ENCODE measurements around the gene STAMBP. TPM values are rescaled to one million over a fixed set of nuclear protein-coding genes. Genes with fewer than 3 reads are reported as not detected.
"Not testable (repeated sequence)": the region's sequence is repeated elsewhere in the genome, so short reads cannot be mapped to it uniquely, and the experiment has no call there.

Gene STAMBP
- total RNA-seq, 2 donors from 2014 or later = 59.5 to 152 TPM

- Mint-ChIP-seq H3K27me3 (no peaks in the 10 kb centered on the region), H3K27ac (peak overlapping the region; percentile 10), H3K4me3 (no peak overlapping the region), H3K4me1 (peaks cover 5% of the 10 kb centered on the region), H3K9me3 (no peaks in the 10 kb centered on the region), H3K36me3 (ENCODE audit: low read depth) (peaks cover 55% of the 10 kb centered on the region)
- ATAC-seq (replicated peaks) = no peak
Observed at GRCh38 chr2:73850009-73850408, 21.2 kb downstream of the STAMBP start.

GRCh38 chr2:73851274-73851673 lies 22.5 kb downstream of the STAMBP start:
- no peak overlapping the region for H3K27ac Mint-ChIP-seq
- H3K36me3 Mint-ChIP-seq (ENCODE audit: low read depth) = peaks cover 42% of the 10 kb centered on the region
- no peak for ATAC-seq (replicated peaks)
- H3K9me3 Mint-ChIP-seq = no peaks in the 10 kb centered on the region
- H3K27me3 Mint-ChIP-seq = no peaks in the 10 kb centered on the region
- H3K4me1 Mint-ChIP-seq = peaks cover 13% of the 10 kb centered on the region
- H3K4me3 Mint-ChIP-seq = no peak overlapping the region

DNA sequence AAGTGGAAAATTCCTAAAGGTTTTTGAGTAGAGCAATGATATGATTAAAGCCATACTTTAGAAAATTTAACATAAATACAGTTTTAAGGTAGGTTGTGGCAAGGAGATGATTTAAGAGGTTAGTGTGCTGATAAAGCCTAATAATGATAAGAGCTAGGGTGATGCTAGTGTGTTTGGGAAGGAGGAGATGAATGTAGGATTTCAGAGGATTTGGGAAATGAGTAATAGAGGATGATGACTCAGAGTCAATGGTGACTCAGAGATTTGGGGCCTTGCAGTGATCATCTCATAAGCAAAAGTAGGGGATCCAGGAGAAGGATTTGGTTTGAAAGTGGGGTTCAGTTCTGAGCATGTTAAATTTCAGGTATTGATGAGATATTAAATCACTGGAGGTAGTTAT lies 23.3 kb downstream of the STAMBP start:
- H3K4me3 Mint-ChIP-seq = no peak overlapping the region

DNA sequence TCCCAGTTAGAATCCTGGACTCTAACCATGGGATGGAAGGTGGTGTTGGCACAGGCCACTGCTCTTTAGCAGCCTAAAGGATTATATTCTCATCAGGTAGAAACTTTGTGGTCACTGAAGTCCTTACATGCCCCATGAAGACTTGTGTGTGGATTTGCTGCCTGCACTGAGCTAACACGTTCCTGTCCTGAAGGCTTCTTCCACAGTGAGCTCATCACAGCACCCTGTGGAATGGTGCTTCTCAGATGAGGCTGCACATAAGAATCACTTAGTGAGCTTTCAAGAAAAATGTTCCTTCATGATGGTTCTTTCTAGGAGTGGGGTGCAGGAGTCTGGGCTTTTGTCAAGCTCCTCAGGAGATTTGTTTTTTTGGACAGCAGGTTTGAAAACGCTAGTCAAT lies 26.8 kb downstream of the STAMBP start:
- Mint-ChIP-seq H3K9me3 (no peaks in the 10 kb centered on the region), H3K4me3 (no peak overlapping the region), H3K27me3 (no peaks in the 10 kb centered on the region), H3K36me3 (ENCODE audit: low read depth) (no peaks in the 10 kb centered on the region), H3K4me1 (peaks cover 37% of the 10 kb centered on the region), H3K27ac (peak overlapping the region; percentile 74)
- ATAC-seq (replicated peaks) = no peak

More for the DNA sequence above, 23.3 kb downstream of the STAMBP start:
- ATAC-seq (replicated peaks) = peak; percentile 79
- H3K4me1 Mint-ChIP-seq = peaks cover 21% of the 10 kb centered on the region
- peaks cover 35% of the 10 kb centered on the region for H3K36me3 Mint-ChIP-seq (ENCODE audit: low read depth)
- no peak overlapping the region for H3K27ac Mint-ChIP-seq
- H3K27me3 Mint-ChIP-seq = no peaks in the 10 kb centered on the region
- no peaks in the 10 kb centered on the region for H3K9me3 Mint-ChIP-seq

GRCh38 chr2:73856214-73856613 lies 27.5 kb downstream of the STAMBP start:
- no peaks in the 10 kb centered on the region for H3K36me3 Mint-ChIP-seq (ENCODE audit: low read depth)
- H3K4me3 Mint-ChIP-seq = no peak overlapping the region
- H3K9me3 Mint-ChIP-seq = no peaks in the 10 kb centered on the region
- peak; percentile 72 for ATAC-seq (replicated peaks)
- H3K27ac Mint-ChIP-seq = peak overlapping the region; percentile 74
- H3K4me1 Mint-ChIP-seq = peaks cover 38% of the 10 kb centered on the region
- H3K27me3 Mint-ChIP-seq = no peaks in the 10 kb centered on the region

- Mint-ChIP-seq H3K4me1 (peaks cover 40% of the 10 kb centered on the region), H3K4me3 (peak overlapping the region; percentile 39), H3K9me3 (no peaks in the 10 kb centered on the region), H3K36me3 (ENCODE audit: low read depth) (no peaks in the 10 kb centered on the region), H3K27me3 (no peaks in the 10 kb centered on the region), H3K27ac (peak overlapping the region; percentile 64)
- ATAC-seq (replicated peaks) = peak; percentile 94
Observed at GRCh38 chr2:73859721-73860586, 31.2 kb downstream of the STAMBP start.

DNA sequence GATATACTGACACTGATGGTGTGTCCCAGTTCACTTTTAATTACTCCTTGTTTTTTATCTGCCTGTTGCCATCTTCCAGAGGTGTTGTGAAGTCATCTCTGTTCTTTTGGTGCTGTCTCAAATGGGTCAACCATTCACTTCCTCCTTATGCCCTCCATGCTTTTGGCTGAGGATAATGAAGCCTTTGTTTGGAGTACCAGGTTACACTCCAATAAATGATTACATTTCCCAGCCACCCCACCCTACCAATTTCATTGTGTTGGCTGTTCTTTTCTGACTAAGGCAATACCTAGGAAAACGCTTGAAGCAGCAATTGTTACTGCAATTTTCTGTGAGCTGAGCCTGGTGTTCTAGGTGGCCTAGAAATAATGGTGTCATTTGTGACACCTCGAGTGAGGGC lies 34.2 kb downstream of the STAMBP start:
- Mint-ChIP-seq H3K9me3 (no peaks in the 10 kb centered on the region), H3K27ac (no peak overlapping the region), H3K36me3 (ENCODE audit: low read depth) (peaks cover 3% of the 10 kb centered on the region), H3K4me1 (peaks cover 24% of the 10 kb centered on the region), H3K4me3 (no peak overlapping the region), H3K27me3 (no peaks in the 10 kb centered on the region)
- ATAC-seq (replicated peaks) = no peak

GRCh38 chr2:73868204-73868978 lies 39.6 kb downstream of the STAMBP start:
- H3K27me3 Mint-ChIP-seq = no peaks in the 10 kb centered on the region
- peaks cover 20% of the 10 kb centered on the region for H3K36me3 Mint-ChIP-seq (ENCODE audit: low read depth)
- ATAC-seq (replicated peaks) = no peak
- peaks cover 5% of the 10 kb centered on the region for H3K4me1 Mint-ChIP-seq
- no peak overlapping the region for H3K4me3 Mint-ChIP-seq
- H3K27ac Mint-ChIP-seq = no peak overlapping the region
- H3K9me3 Mint-ChIP-seq = no peaks in the 10 kb centered on the region

DNA sequence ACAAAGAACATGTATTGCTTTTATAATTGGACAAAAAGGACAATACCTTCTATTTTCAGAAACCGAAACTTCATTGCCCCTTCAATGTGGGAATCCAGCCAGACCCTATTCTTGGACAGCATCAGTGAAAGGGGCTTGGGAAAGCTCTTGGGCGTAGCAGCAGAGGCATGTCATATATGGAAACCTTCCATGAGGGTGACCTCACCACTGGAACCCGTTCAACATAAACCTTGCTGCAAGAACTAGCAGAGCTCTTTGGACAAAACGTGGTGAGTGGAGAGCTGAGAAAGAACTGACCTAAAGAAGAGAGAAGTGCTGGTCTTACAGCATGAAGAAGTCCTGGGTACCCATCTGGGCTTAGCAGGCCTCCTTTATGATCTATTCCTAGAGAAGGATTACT lies 41.3 kb downstream of the STAMBP start:
- H3K9me3 Mint-ChIP-seq = no peaks in the 10 kb centered on the region

GRCh38 chr2:73877071-73877802 lies 48.5 kb downstream of the STAMBP start:
- peaks cover 7% of the 10 kb centered on the region for H3K4me1 Mint-ChIP-seq
- H3K4me3 Mint-ChIP-seq = no peak overlapping the region
- H3K9me3 Mint-ChIP-seq = no peaks in the 10 kb centered on the region
- ATAC-seq (replicated peaks) = no peak
- no peak overlapping the region for H3K27ac Mint-ChIP-seq
- no peaks in the 10 kb centered on the region for H3K36me3 Mint-ChIP-seq (ENCODE audit: low read depth)
- peaks cover 4% of the 10 kb centered on the region for H3K27me3 Mint-ChIP-seq

More for the DNA sequence above, 41.3 kb downstream of the STAMBP start:
- Mint-ChIP-seq H3K27ac (no peak overlapping the region), H3K4me3 (no peak overlapping the region), H3K36me3 (ENCODE audit: low read depth) (peaks cover 20% of the 10 kb centered on the region), H3K27me3 (no peaks in the 10 kb centered on the region), H3K4me1 (no peaks in the 10 kb centered on the region)
- no peak for ATAC-seq (replicated peaks)

- not testable (repeated sequence) for H3K4me3 Mint-ChIP-seq, H3K27ac Mint-ChIP-seq, H3K4me1 Mint-ChIP-seq
Observed at GRCh38 chr2:73877984-73878383, 49.2 kb downstream of the STAMBP start.

DNA sequence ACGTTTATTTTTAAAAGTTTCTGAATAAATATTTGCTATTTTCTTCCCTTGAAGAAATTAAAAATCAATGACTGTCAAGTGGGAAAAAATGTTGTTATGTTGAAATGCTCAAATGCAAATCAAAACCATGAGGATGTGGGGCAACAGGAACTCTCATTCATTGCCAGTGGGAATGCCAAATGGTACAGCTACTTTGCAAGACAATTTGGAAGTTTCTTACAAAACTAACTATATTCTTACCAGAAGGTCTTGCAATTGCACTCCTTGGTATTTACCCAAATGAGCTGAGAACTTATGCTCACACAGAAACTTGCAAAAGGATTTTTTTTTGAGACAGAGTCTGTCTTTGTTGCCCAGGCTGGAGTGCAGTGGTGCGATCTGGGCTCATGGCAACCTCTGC lies 56.6 kb downstream of the STAMBP start:
- H3K4me3 Mint-ChIP-seq = no peak overlapping the region
- ATAC-seq (replicated peaks) = no peak
- H3K27me3 Mint-ChIP-seq = peaks cover 5% of the 10 kb centered on the region
- H3K27ac Mint-ChIP-seq = no peak overlapping the region
- H3K9me3 Mint-ChIP-seq = no peaks in the 10 kb centered on the region
- H3K4me1 Mint-ChIP-seq = peaks cover 18% of the 10 kb centered on the region
- peaks cover 5% of the 10 kb centered on the region for H3K36me3 Mint-ChIP-seq (ENCODE audit: low read depth)

More at GRCh38 chr2:73877984-73878383, 49.2 kb downstream of the STAMBP start:
- not testable (repeated sequence) for H3K9me3 Mint-ChIP-seq; ATAC-seq (replicated peaks); H3K27me3 Mint-ChIP-seq; H3K36me3 Mint-ChIP-seq (ENCODE audit: low read depth)

DNA sequence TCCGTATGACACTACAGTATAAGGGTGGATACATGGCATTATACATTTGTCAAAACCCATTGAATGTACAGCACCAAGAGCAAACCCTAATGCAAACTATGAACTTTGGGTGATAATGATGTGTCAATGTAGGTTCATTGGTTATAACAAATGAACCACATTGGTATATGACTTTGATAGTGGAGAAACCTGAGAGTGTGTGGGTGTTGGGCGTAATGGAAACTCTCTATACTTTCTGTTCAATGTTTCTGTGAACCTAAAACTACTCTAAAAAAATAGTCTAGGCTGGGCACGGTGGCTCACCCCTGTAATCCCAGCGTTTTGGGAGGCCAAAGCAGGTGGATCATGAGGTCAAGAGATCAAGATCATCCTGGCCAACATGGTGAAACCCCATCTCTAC lies 57.6 kb downstream of the STAMBP start:
- Mint-ChIP-seq H3K36me3 (ENCODE audit: low read depth) (peaks cover 5% of the 10 kb centered on the region), H3K4me3 (peak overlapping the region; percentile 52), H3K27me3 (peaks cover 5% of the 10 kb centered on the region), H3K9me3 (no peaks in the 10 kb centered on the region), H3K4me1 (peaks cover 18% of the 10 kb centered on the region), H3K27ac (peak overlapping the region; percentile 81)
- peak; percentile 96 for ATAC-seq (replicated peaks)

DNA sequence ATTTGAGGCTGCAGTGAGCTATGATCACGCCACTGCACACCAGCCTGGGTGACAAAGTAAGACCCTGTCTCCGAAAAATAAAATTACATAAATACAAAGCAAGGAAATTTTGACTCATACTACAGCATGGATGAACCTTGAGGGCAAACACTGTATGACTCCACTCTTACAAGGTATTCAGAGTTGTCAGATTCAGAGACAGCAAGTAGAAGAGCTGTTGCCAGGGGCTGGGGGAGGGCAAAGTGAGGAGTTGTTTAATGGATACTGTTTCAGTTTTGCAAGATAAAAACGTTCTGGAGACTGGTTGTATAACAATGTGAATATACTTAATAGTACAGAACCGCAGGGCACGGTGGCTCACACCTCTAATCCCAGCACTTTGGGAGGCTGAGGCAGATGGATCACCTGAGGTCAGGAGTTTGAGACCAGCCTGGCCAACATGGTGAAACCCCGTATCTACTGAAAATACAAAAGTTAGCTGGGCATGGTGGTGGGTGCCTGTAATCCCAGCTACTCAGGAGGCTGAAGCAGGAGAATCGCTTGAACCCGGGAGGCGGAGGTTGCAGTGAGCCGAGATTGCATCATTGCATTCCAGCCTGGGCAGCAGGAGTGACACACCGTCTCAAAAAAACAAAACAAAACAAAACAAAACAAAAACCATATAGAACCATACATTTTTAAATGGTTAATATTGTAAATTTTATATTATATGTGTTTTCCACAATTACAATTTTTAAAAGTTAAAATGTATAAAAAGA lies 59.0 kb downstream of the STAMBP start:
- not testable (repeated sequence) for H3K4me3 Mint-ChIP-seq; H3K36me3 Mint-ChIP-seq (ENCODE audit: low read depth); H3K27me3 Mint-ChIP-seq; H3K9me3 Mint-ChIP-seq
- Mint-ChIP-seq H3K27ac (peak overlapping the region; percentile 81), H3K4me1 (peaks cover 18% of the 10 kb centered on the region)
- ATAC-seq (replicated peaks) = peak; percentile 50
